OCI-LY1 (cell line): ENCODE data around the gene LTA.

Experiments
- H2AFZ ChIP-seq: fragments of 200-600 bp; sonication (generic), shearing (Covaris generic); 2 replicates; pipeline ENCODE4 v1.6.0; 2014; ENCODE audit warnings: antibody characterized with exemption, mild to moderate bottlenecking, low read length
- H3F3A ChIP-seq: fragments of 200-600 bp; sonication (generic), shearing (Covaris generic); 2 replicates; pipeline ENCODE4 v1.6.0; 2014; ENCODE audit warnings: mild to moderate bottlenecking, antibody characterized with exemption, low read length, moderate library complexity; ENCODE audit not compliant: insufficient read depth
- H3K27ac ChIP-seq: fragments of 200-600 bp; sonication (generic); 2 replicates; pipeline ENCODE4 v1.5.1; 2014; ENCODE audit warnings: low read length, mixed run types, mild to moderate bottlenecking, low read depth; ENCODE audit not compliant: poor library complexity, severe bottlenecking
- H3K27me3 ChIP-seq: fragments of 200-600 bp; sonication (generic); 2 replicates; pipeline ENCODE4 v1.6.0; 2014; ENCODE audit warnings: antibody characterized with exemption, mild to moderate bottlenecking, low read length, moderate library complexity; ENCODE audit not compliant: insufficient read depth
- H3K36me3 ChIP-seq: fragments of 200-600 bp; sonication (generic); 2 replicates; pipeline ENCODE4 v1.6.1; 2014; ENCODE audit warnings: mild to moderate bottlenecking, antibody characterized with exemption, low read length, moderate library complexity, mixed read lengths; ENCODE audit not compliant: insufficient read depth
- H3K4me1 ChIP-seq: fragments of 200-600 bp; sonication (generic); 2 replicates; pipeline ENCODE4 v1.5.1; 2014; ENCODE audit warnings: mild to moderate bottlenecking, low read length, moderate library complexity; ENCODE audit not compliant: insufficient read depth, severe bottlenecking
- H3K4me2 ChIP-seq: fragments of 200-600 bp; sonication (generic), shearing (Covaris generic); 2 replicates; pipeline ENCODE4 v1.6.1; 2014; ENCODE audit warnings: low read length
- H3K4me3 ChIP-seq: fragments of 200-600 bp; sonication (generic); 2 replicates; pipeline ENCODE4 v1.5.1; 2014; ENCODE audit warnings: low read length, low read depth, mild to moderate bottlenecking, mixed read lengths; ENCODE audit not compliant: poor library complexity, severe bottlenecking
- H3K79me2 ChIP-seq: fragments of 200-600 bp; shearing (Covaris generic); 2 replicates; pipeline ENCODE4 v1.6.1; 2016; ENCODE audit warnings: mixed run types, low read length, mixed read lengths; ENCODE audit not compliant: insufficient read depth
- H3K9ac ChIP-seq: fragments of 200-600 bp; sonication (generic), shearing (Covaris generic); 2 replicates; pipeline ENCODE4 v1.6.1; 2014; ENCODE audit warnings: mild to moderate bottlenecking, low read length, mixed read lengths
- H3K9me2 ChIP-seq: fragments of 200-600 bp; sonication (generic), shearing (Covaris generic); 2 replicates; pipeline ENCODE4 v1.6.1; 2014; ENCODE audit warnings: low read depth, mild to moderate bottlenecking, low read length, mixed read lengths
- H3K9me3 ChIP-seq: fragments of 200-600 bp; shearing (Covaris generic); 2 replicates; pipeline ENCODE4 v1.6.1; 2014; ENCODE audit warnings: low read length, mixed read lengths
- H4K20me1 ChIP-seq: fragments of 200-600 bp; sonication (generic), shearing (Covaris generic); 2 replicates; pipeline ENCODE4 v1.6.0; 2016; ENCODE audit warnings: mild to moderate bottlenecking, low read length; ENCODE audit not compliant: insufficient read depth
- EZH2 ChIP-seq: fragments of 200-600 bp; sonication (generic), shearing (Covaris generic); IDR thresholded peaks from 2 replicates; pipeline ENCODE4 v1.8.0; 2017; ENCODE audit warnings: borderline replicate concordance, mixed run types, mild to moderate bottlenecking, antibody characterized with exemption, low read length, moderate library complexity, mixed read lengths
- TF ChIP-seq, protein P1 (sequence below): fragments of 200-600 bp; sonication (generic), shearing (Covaris generic); IDR thresholded peaks from 2 replicates; pipeline ENCODE4 v1.5.1; 2017; ENCODE audit warnings: mild to moderate bottlenecking, antibody characterized with exemption, low read length, moderate library complexity, mixed read lengths

Gene LTA

DNA sequence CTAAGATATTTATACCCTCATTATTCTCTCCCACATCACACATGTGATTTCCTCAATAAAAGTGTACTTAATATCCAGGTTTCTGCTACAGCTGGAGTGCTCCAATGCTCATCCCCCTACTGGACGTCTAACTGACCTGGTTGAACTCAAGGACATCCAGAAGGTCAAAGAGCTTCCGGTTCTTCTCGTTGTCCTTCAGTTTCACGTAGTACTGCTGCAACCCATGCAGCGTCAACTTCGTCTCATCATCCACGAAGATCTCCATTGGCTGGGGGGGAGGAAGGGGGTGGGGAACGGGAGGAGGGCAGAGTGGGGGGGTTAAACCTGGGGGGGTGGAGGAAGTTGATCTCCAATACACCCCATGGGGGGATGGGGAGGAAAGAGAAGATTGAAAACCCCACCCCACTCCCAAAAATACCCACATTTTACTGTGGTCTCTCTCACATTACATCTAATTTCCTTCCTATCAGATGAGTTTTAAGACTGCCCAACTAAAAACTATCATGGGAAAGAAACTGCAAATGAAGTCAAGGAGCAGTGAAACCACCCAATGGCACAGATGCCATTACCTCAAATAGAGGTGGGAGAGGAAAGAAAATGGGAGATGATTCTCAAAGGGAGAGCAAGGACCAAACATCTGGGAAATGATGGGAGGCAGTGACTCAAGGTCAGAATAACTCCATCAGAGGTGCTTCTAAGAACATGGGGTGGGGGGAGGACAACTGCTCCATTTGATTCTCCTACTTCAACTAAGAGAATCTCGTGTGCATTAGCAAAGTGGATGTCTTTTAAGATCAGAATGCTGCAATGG, 39.2 kb upstream of the LTA start:
- Histone ChIP-seq H3F3A (peaks cover 14% of the 10 kb centered on the region; the same call in 1 of the 2 replicates), H3K4me1 (peaks cover 4% of the 10 kb centered on the region), H4K20me1 (no peaks in the 10 kb centered on the region), H3K9me3 (no peaks in the 10 kb centered on the region), H3K4me2 (no peak overlapping the region), H3K36me3 (peaks cover 83% of the 10 kb centered on the region), H3K27ac (peak overlapping the region; percentile 22), H3K27me3 (no peaks in the 10 kb centered on the region), H3K4me3 (no peak overlapping the region), H3K9ac (no peak overlapping the region), H3K79me2 (no peaks in the 10 kb centered on the region), H3K9me2 (no peaks in the 10 kb centered on the region), H2AFZ (no peak overlapping the region)
- TF ChIP-seq, protein P1, sequence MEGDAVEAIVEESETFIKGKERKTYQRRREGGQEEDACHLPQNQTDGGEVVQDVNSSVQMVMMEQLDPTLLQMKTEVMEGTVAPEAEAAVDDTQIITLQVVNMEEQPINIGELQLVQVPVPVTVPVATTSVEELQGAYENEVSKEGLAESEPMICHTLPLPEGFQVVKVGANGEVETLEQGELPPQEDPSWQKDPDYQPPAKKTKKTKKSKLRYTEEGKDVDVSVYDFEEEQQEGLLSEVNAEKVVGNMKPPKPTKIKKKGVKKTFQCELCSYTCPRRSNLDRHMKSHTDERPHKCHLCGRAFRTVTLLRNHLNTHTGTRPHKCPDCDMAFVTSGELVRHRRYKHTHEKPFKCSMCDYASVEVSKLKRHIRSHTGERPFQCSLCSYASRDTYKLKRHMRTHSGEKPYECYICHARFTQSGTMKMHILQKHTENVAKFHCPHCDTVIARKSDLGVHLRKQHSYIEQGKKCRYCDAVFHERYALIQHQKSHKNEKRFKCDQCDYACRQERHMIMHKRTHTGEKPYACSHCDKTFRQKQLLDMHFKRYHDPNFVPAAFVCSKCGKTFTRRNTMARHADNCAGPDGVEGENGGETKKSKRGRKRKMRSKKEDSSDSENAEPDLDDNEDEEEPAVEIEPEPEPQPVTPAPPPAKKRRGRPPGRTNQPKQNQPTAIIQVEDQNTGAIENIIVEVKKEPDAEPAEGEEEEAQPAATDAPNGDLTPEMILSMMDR, result no peak
- no peak for TF ChIP-seq EZH2

DNA sequence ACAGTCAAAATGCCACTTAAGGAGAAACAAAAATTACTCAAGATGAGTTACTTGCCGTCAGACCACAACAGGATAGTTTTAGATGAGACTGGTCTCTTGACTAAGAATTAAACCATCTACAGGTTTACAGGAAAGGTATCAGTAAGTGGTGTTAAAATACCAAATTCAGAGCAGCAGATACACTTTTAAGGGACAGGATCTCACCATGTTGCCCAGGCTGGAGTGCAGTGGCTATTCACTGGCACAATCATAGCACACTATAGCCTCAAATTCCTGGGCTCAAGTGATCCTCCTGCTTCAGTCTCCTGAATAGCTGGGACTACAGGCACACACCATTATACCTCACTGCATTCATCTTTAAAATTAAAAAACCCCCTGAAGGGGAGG, 38.6 kb upstream of the LTA start:
- no peak overlapping the region for H3K27ac ChIP-seq
- TF ChIP-seq, protein P1, result no peak
- TF ChIP-seq EZH2, result no peak
- H3K9me3 ChIP-seq, result no peaks in the 10 kb centered on the region
- no peak overlapping the region for H3K4me3 ChIP-seq
- H3K79me2 ChIP-seq, result peaks cover 6% of the 10 kb centered on the region
- H3K27me3 ChIP-seq, result no peaks in the 10 kb centered on the region
- no peaks in the 10 kb centered on the region for H3K9me2 ChIP-seq
- H3K4me2 ChIP-seq, result no peak overlapping the region
- H3F3A ChIP-seq, result peaks cover 14% of the 10 kb centered on the region; the same call in 1 of the 2 replicates
- H3K36me3 ChIP-seq, result peaks cover 89% of the 10 kb centered on the region
- no peaks in the 10 kb centered on the region for H4K20me1 ChIP-seq
- H2AFZ ChIP-seq, result no peak overlapping the region
- peaks cover 5% of the 10 kb centered on the region for H3K4me1 ChIP-seq
- H3K9ac ChIP-seq, result no peak overlapping the region

DNA sequence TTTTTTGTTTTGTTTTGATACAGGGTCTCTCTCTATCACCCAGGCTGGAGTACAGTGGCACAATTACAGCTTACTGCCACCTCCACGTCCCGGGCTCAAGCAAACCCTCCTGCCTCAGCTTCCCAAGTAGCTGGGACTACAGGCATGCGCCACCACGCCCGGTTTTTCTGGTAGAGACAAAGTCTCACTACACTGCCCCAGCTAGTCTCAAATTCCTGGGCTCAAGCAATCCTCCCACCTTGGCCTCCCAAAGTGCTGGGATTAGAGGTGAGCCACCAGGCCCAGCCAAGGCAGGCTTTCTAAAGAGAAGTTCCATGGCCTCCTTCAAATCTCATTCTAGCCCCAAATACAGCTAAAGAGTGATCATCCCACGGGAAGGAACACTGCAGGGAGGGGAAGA, 38.1 kb upstream of the LTA start:
- peaks cover 14% of the 10 kb centered on the region; the same call in 1 of the 2 replicates for H3F3A ChIP-seq
- H2AFZ ChIP-seq, result no peak overlapping the region
- H4K20me1 ChIP-seq, result no peaks in the 10 kb centered on the region
- H3K27me3 ChIP-seq, result no peaks in the 10 kb centered on the region
- no peak for TF ChIP-seq EZH2
- TF ChIP-seq, protein P1, result no peak
- H3K9me2 ChIP-seq, result no peaks in the 10 kb centered on the region
- H3K4me1 ChIP-seq, result peaks cover 10% of the 10 kb centered on the region
- no peak overlapping the region for H3K4me3 ChIP-seq
- peaks cover 95% of the 10 kb centered on the region for H3K36me3 ChIP-seq
- no peaks in the 10 kb centered on the region for H3K9me3 ChIP-seq
- H3K9ac ChIP-seq, result no peak overlapping the region
- H3K79me2 ChIP-seq, result peaks cover 11% of the 10 kb centered on the region
- no peak overlapping the region for H3K27ac ChIP-seq
- H3K4me2 ChIP-seq, result no peak overlapping the region
